Measurements from ENCODE around the gene TNFSF10.

TNFSF10 gene

DNA sequence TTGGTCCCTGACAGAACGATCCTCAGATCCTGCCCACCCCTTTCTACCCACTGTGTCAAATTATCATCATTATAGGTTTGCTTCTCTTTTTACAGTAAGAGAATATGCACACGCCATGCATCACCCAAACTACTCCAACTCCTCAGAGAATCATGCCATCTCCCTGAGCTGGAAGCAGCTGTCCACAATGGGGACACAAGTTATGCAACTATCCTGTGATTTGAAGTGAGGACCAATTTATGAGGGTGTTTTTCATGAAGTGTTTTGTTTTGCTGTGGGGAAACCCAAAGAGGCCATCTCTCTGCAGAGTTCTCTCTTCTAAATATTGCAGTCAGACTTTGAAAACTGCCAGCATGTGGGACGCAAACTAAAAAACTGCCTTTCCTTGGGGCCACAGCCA lies 35.8 kb upstream of the TNFSF10 start:
- Histone ChIP-seq H3K4me1 (ENCODE audit: control insufficient read depth, insufficient read depth, low read length) (no peaks in the 10 kb centered on the region), H3K4me3 (ENCODE audit: low read length) (no peak overlapping the region), H3K36me3 (ENCODE audit: control insufficient read depth, insufficient read depth, low read length) (no peaks in the 10 kb centered on the region), H3K27me3 (ENCODE audit: control insufficient read depth, insufficient read depth, low read length) (no peaks in the 10 kb centered on the region), H3K27ac (ENCODE audit: low read length) (no peak overlapping the region), H3K9me3 (ENCODE audit: control insufficient read depth, insufficient read depth, low read length) (no peaks in the 10 kb centered on the region)
- WGBS (ENCODE audit: insufficient coverage, insufficient read length): no CpG with 5 or more reads among the region's 3 CpGs
- DNase-seq (ENCODE audit: low read depth, low spot score): no peak

GRCh38 chr3:172557515-172558220 lies 34.4 kb upstream of the TNFSF10 start:
- Histone ChIP-seq H3K27me3 (ENCODE audit: control insufficient read depth, insufficient read depth, low read length) (no peaks in the 10 kb centered on the region), H3K4me3 (ENCODE audit: low read length) (no peak overlapping the region), H3K36me3 (ENCODE audit: control insufficient read depth, insufficient read depth, low read length) (no peaks in the 10 kb centered on the region), H3K9me3 (ENCODE audit: control insufficient read depth, insufficient read depth, low read length) (no peaks in the 10 kb centered on the region), H3K4me1 (ENCODE audit: control insufficient read depth, insufficient read depth, low read length) (no peaks in the 10 kb centered on the region), H3K27ac (ENCODE audit: low read length) (no peak overlapping the region)
- WGBS (ENCODE audit: insufficient coverage, insufficient read length): no CpG with 5 or more reads among the region's 3 CpGs
- no peak for DNase-seq (ENCODE audit: low read depth, low spot score)

DNA sequence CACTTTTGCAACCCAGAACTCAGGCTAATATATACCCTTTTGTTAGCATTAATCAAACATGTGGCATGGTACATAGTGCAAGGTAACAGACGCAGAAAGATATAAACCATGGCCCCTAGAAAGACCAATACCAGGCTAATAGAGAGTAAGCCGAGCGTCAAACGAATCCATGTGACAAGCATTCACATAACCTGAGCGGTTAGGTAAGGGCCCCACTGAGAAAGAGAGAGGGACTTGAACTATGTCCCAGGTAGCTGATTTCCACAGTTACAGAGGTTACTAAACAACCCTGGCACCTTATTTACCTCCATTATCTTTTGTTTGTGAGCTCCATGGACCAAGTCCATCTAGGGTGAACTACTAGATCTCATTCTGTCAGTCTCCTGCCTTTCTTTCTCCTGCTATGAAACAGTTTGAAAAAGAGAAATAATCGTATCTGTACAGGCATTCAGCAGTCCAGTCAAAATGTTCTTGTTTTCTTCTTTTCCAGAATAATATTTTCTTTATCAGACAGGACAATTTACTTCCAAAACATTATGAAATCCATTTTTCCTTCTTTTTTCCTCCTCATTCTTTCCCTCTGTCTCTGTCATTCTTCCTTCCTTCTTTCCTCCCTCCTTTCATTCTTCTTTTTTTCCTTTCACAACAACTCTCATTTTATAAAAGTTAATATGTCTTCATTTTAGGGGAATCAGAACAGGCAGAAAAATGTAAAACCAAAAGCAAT lies 30.5 kb upstream of the TNFSF10 start:
- H3K36me3 ChIP-seq (ENCODE audit: control insufficient read depth, insufficient read depth, low read length): no peaks in the 10 kb centered on the region
- no peak overlapping the region for H3K27ac ChIP-seq (ENCODE audit: low read length)
- no peaks in the 10 kb centered on the region for H3K27me3 ChIP-seq (ENCODE audit: control insufficient read depth, insufficient read depth, low read length)
- WGBS (ENCODE audit: insufficient coverage, insufficient read length): no CpG with 5 or more reads among the region's 6 CpGs
- no peaks in the 10 kb centered on the region for H3K4me1 ChIP-seq (ENCODE audit: control insufficient read depth, insufficient read depth, low read length)
- H3K9me3 ChIP-seq (ENCODE audit: control insufficient read depth, insufficient read depth, low read length): no peaks in the 10 kb centered on the region
- H3K4me3 ChIP-seq (ENCODE audit: low read length): no peak overlapping the region
- no peak for DNase-seq (ENCODE audit: low read depth, low spot score)

DNA sequence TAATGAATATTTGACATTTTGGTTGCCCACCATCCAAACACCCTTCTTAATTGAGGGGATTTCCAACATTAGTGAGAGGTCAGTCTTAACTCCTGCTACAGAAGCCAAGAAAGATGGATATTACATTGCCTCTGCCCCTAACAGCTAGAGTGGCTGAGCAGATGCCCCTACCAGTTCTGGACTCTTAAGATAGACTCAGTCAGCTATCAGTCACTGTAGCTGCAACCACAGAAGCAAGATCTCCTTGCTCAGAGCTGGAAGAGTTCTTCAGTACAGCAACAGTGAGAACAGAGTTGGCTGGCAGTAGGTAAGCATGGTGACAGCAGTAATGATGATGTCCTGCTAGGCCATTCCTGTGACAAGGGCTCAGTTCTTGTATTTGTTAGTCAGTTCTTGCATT lies 29.4 kb upstream of the TNFSF10 start:
- H3K9me3 ChIP-seq (ENCODE audit: control insufficient read depth, insufficient read depth, low read length): no peaks in the 10 kb centered on the region
- H3K4me3 ChIP-seq (ENCODE audit: low read length): no peak overlapping the region
- no peak overlapping the region for H3K27ac ChIP-seq (ENCODE audit: low read length)
- H3K36me3 ChIP-seq (ENCODE audit: control insufficient read depth, insufficient read depth, low read length): no peaks in the 10 kb centered on the region
- no peaks in the 10 kb centered on the region for H3K27me3 ChIP-seq (ENCODE audit: control insufficient read depth, insufficient read depth, low read length)
- no peaks in the 10 kb centered on the region for H3K4me1 ChIP-seq (ENCODE audit: control insufficient read depth, insufficient read depth, low read length)
- DNase-seq (ENCODE audit: low read depth, low spot score): no peak

DNA sequence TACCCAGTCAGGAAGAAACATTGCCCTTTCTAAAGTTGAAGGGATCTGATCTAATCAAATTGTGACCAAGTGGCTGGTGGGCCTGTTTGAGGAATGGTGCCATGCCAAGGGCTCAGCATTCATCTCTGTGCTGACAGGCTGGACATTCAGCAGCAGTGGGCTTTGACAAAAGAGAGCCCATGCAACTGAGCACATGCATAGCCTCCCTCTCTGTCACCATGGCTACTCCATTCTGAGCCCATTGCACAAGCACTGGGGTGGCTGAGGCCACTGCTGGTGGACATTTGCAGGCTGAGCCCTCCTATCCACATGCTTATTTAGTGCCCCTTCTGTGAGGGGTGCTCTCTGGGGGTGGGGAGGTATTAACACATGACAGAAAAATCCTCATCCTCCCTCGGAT lies 28.6 kb upstream of the TNFSF10 start:
- DNase-seq (ENCODE audit: low read depth, low spot score): no peak
- Histone ChIP-seq H3K27ac (ENCODE audit: low read length) (no peak overlapping the region), H3K4me1 (ENCODE audit: control insufficient read depth, insufficient read depth, low read length) (no peaks in the 10 kb centered on the region), H3K36me3 (ENCODE audit: control insufficient read depth, insufficient read depth, low read length) (no peaks in the 10 kb centered on the region), H3K4me3 (ENCODE audit: low read length) (no peak overlapping the region), H3K9me3 (ENCODE audit: control insufficient read depth, insufficient read depth, low read length) (no peaks in the 10 kb centered on the region; the same call in 1 of the 2 replicates), H3K27me3 (ENCODE audit: control insufficient read depth, insufficient read depth, low read length) (no peaks in the 10 kb centered on the region)
- WGBS (ENCODE audit: insufficient coverage, insufficient read length): no CpG with 5 or more reads among the region's 1 CpG

DNA sequence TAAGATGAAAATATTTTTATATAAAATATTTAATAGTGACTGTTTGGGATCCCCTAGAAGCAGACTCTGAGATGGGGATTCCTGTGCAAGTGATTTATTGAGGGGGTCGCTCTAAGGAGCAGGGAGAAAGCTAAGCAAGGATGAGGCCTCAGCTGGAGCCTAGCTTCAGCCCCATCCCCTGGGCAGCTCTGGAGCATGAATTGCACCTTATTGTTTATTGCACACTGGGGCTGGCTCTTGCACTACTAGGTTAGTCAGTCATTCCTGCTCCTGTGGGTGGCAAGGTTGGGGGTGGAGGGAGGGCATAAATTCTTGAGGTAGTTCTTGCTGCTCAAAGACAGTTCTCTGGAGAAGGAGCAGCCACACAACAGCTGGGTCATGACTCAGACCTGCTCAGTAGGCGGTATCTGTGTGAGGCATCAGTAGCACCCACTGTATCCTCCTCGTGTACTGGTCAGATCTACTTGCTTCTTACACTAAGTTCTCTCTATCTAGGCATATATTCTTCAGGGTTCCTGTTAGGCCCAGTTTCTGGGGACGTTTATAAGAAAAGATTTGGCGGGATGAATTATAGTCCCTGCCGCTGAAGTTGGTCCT lies 27.2 kb upstream of the TNFSF10 start:
- Histone ChIP-seq H3K4me3 (ENCODE audit: low read length) (no peak overlapping the region), H3K9me3 (ENCODE audit: control insufficient read depth, insufficient read depth, low read length) (no peaks in the 10 kb centered on the region; the same call in 1 of the 2 replicates), H3K27me3 (ENCODE audit: control insufficient read depth, insufficient read depth, low read length) (no peaks in the 10 kb centered on the region), H3K4me1 (ENCODE audit: control insufficient read depth, insufficient read depth, low read length) (no peaks in the 10 kb centered on the region), H3K36me3 (ENCODE audit: control insufficient read depth, insufficient read depth, low read length) (no peaks in the 10 kb centered on the region), H3K27ac (ENCODE audit: low read length) (no peak overlapping the region)
- WGBS (ENCODE audit: insufficient coverage, insufficient read length): no CpG with 5 or more reads among the region's 6 CpGs
- DNase-seq (ENCODE audit: low read depth, low spot score): no peak

GRCh38 chr3:172549144-172549543 lies 25.9 kb upstream of the TNFSF10 start:
- Histone ChIP-seq H3K27ac (ENCODE audit: low read length) (no peak overlapping the region), H3K4me1 (ENCODE audit: control insufficient read depth, insufficient read depth, low read length) (no peaks in the 10 kb centered on the region), H3K27me3 (ENCODE audit: control insufficient read depth, insufficient read depth, low read length) (no peaks in the 10 kb centered on the region), H3K9me3 (ENCODE audit: control insufficient read depth, insufficient read depth, low read length) (no peaks in the 10 kb centered on the region; the same call in 1 of the 2 replicates), H3K4me3 (ENCODE audit: low read length) (no peak overlapping the region), H3K36me3 (ENCODE audit: control insufficient read depth, insufficient read depth, low read length) (no peaks in the 10 kb centered on the region)
- no CpG with 5 or more reads among the region's 2 CpGs for WGBS (ENCODE audit: insufficient coverage, insufficient read length)
- no peak for DNase-seq (ENCODE audit: low read depth, low spot score)

GRCh38 chr3:172546628-172547214 lies 23.5 kb upstream of the TNFSF10 start:
- H3K27me3 ChIP-seq (ENCODE audit: control insufficient read depth, insufficient read depth, low read length): no peaks in the 10 kb centered on the region
- no peaks in the 10 kb centered on the region for H3K36me3 ChIP-seq (ENCODE audit: control insufficient read depth, insufficient read depth, low read length)
- no peak for DNase-seq (ENCODE audit: low read depth, low spot score)
- no peak overlapping the region for H3K4me3 ChIP-seq (ENCODE audit: low read length)
- H3K9me3 ChIP-seq (ENCODE audit: control insufficient read depth, insufficient read depth, low read length): no peaks in the 10 kb centered on the region; the same call in 1 of the 2 replicates
- H3K4me1 ChIP-seq (ENCODE audit: control insufficient read depth, insufficient read depth, low read length): no peaks in the 10 kb centered on the region
- no peak overlapping the region for H3K27ac ChIP-seq (ENCODE audit: low read length)

- H3K27ac ChIP-seq (ENCODE audit: low read length): no peak overlapping the region
- no peaks in the 10 kb centered on the region for H3K36me3 ChIP-seq (ENCODE audit: control insufficient read depth, insufficient read depth, low read length)
- no peaks in the 10 kb centered on the region for H3K4me1 ChIP-seq (ENCODE audit: control insufficient read depth, insufficient read depth, low read length)
- no CpG with 5 or more reads among the region's 3 CpGs for WGBS (ENCODE audit: insufficient coverage, insufficient read length)
- H3K9me3 ChIP-seq (ENCODE audit: control insufficient read depth, insufficient read depth, low read length): no peaks in the 10 kb centered on the region; the same call in 1 of the 2 replicates
- no peak overlapping the region for H3K4me3 ChIP-seq (ENCODE audit: low read length)
- no peaks in the 10 kb centered on the region for H3K27me3 ChIP-seq (ENCODE audit: control insufficient read depth, insufficient read depth, low read length)
- no peak for DNase-seq (ENCODE audit: low read depth, low spot score)
Observed at GRCh38 chr3:172546105-172546504, 22.9 kb upstream of the TNFSF10 start.

DNA sequence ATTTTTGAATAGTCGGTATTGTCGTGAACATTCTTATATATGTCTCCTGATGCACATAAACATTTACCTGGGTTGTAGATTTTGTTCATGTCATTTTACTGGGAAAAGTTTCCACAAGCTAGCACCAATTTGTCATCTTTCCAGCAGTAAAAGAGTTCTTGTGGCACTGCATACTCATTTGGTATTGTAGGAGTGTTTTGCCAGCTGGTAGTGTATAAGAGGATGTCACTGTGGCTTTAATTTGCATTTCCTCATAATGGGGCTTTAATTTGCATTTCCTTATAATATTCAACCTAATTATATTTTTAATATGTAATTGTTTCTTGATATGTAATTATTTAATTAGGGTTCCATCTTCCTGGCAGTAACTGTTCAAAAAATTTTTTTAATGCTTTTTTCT lies 21.2 kb upstream of the TNFSF10 start:
- Histone ChIP-seq H3K9me3 (ENCODE audit: control insufficient read depth, insufficient read depth, low read length) (no peaks in the 10 kb centered on the region; the same call in 1 of the 2 replicates), H3K36me3 (ENCODE audit: control insufficient read depth, insufficient read depth, low read length) (no peaks in the 10 kb centered on the region), H3K4me1 (ENCODE audit: control insufficient read depth, insufficient read depth, low read length) (no peaks in the 10 kb centered on the region), H3K27ac (ENCODE audit: low read length) (no peak overlapping the region), H3K27me3 (ENCODE audit: control insufficient read depth, insufficient read depth, low read length) (no peaks in the 10 kb centered on the region), H3K4me3 (ENCODE audit: low read length) (no peak overlapping the region)
- no CpG with 5 or more reads among the region's 2 CpGs for WGBS (ENCODE audit: insufficient coverage, insufficient read length)
- no peak for DNase-seq (ENCODE audit: low read depth, low spot score)
